GM12891 (cell line): Measurements from ENCODE around the gene KCNT1.

Experiments
- DNase-seq: peaks from one replicate; pipeline ENCODE4 v3.0.0; 2011; ENCODE audit warnings: low spot score; ENCODE audit not compliant: insufficient read length
- FAIRE-seq: peaks from 2 replicates; lab custom pipeline; 2011; peaks lifted over from hg19 to GRCh38; lab: Jason Lieb, UNC
- PAX5 ChIP-seq: IDR thresholded peaks from 2 replicates; pipeline ENCODE4 v1.6.1; 2011; ENCODE audit warnings: low read length, moderate library complexity, mild to moderate bottlenecking; ENCODE audit not compliant: insufficient read depth, severe bottlenecking
- POLR2A ChIP-seq: IDR thresholded peaks from 2 replicates; pipeline ENCODE4 v1.6.1; 2011; ENCODE audit warnings: low read depth, low read length, control low read depth
- POLR2AphosphoS5 ChIP-seq: IDR thresholded peaks from 2 replicates; pipeline ENCODE4 v1.6.1; 2011; ENCODE audit warnings: low read depth, low read length, control low read depth
- POU2F2 ChIP-seq: IDR thresholded peaks from 2 replicates; pipeline ENCODE4 v1.6.1; 2011; ENCODE audit warnings: low read depth, mild to moderate bottlenecking, control low read depth, low read length, moderate library complexity
- SPI1 ChIP-seq: IDR thresholded peaks from 2 replicates; pipeline ENCODE4 v1.6.1; 2011; ENCODE audit warnings: low read depth, low read length, control low read depth
- TAF1 ChIP-seq: IDR thresholded peaks from 2 replicates; pipeline ENCODE4 v1.6.1; 2011; ENCODE audit warnings: low read depth, low read length, control low read depth

The KCNT1 gene

DNA sequence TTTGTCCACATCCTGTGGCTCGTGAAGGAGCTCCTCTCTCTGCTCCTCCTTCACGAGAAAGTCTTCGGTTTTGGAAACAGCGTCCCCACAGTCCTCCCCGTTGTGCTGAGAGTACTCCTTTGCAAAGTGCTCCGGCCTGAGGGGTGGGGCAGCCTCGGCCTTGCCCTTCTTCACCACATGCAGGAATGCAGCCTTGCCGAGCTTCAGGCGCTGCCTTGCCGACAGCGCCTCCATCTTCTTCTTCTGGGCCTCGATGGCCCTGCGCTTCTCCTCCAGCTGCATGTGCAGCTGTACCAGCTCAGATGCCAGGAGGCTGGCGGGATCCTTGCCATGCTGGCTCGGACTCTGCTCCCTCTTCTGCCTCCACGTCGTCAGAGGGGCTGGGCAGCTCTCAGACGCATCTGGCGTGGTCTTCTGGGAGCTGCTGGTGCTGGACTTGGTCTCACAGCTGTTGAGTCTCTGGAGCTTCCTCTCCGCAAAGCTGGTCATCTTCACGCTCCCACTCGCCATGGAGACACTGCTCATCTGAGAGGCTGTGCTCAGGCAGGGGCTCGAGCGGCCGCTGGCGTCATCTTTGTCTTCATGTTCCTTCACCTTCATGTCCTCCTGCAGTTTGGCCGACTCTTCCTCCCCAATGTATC lies 119.9 kb downstream of the KCNT1 start:
- FAIRE-seq (no peak), DNase-seq (no peak)
- no peak for TF ChIP-seq POU2F2
- no peak for TF ChIP-seq SPI1
- TF ChIP-seq POLR2AphosphoS5: no peak
- no peak for TF ChIP-seq POLR2A
- TF ChIP-seq PAX5: no peak
- no peak for TF ChIP-seq TAF1

GRCh38 chr9:135822374-135822755 lies 120.4 kb downstream of the KCNT1 start:
- no peak for FAIRE-seq

GRCh38 chr9:135823036-135823435 lies 121.1 kb downstream of the KCNT1 start:
- FAIRE-seq (no peak), DNase-seq (no peak)
- no peak for TF ChIP-seq SPI1
- TF ChIP-seq POU2F2: no peak
- TF ChIP-seq TAF1: no peak
- no peak for TF ChIP-seq POLR2A
- no peak for TF ChIP-seq PAX5
- TF ChIP-seq POLR2AphosphoS5: no peak

More at GRCh38 chr9:135822374-135822755, 120.4 kb downstream of the KCNT1 start:
- TF ChIP-seq PAX5 (no peak), TAF1 (no peak), POLR2AphosphoS5 (no peak), SPI1 (no peak), POU2F2 (no peak), POLR2A (no peak)
- DNase-seq: no peak

GRCh38 chr9:135825435-135826187 lies 123.6 kb downstream of the KCNT1 start:
- TF ChIP-seq SPI1 (no peak), TAF1 (no peak), POU2F2 (no peak), POLR2A (no peak), POLR2AphosphoS5 (no peak), PAX5 (no peak)
- DNase-seq (no peak), FAIRE-seq (no peak)

- FAIRE-seq (no peak), DNase-seq (no peak)
- TF ChIP-seq SPI1 (no peak), POLR2A (no peak)
Measured at GRCh38 chr9:135826188-135826545, 124.2 kb downstream of the KCNT1 start.

DNA sequence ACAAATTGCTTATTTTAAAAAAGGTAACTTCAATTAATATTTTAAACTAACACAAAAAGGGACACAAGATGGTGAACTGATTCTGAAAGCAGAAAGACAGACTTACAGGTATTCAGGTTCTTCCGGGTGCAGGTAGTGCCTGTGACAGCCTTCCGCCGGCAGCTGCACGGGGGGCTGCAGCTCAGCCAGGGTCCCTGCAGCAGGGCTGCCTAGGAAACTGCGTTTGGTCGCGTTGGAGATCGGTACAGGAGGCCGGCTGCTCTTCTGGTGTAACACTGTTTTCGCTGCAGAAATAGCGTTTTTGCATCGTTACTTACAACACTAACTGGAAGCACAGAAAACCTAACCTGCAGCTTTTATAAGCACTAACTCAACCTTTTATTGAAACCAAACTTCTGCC lies 125.3 kb downstream of the KCNT1 start:
- TF ChIP-seq TAF1 (no peak), POLR2AphosphoS5 (no peak), POU2F2 (no peak)
- no peak for FAIRE-seq
- no peak for DNase-seq

- FAIRE-seq: no peak
- no peak for DNase-seq
- TF ChIP-seq POU2F2: no peak
- TF ChIP-seq POLR2AphosphoS5: no peak
- no peak for TF ChIP-seq POLR2A
Measured at GRCh38 chr9:135827866-135828580, 126.0 kb downstream of the KCNT1 start.

DNA sequence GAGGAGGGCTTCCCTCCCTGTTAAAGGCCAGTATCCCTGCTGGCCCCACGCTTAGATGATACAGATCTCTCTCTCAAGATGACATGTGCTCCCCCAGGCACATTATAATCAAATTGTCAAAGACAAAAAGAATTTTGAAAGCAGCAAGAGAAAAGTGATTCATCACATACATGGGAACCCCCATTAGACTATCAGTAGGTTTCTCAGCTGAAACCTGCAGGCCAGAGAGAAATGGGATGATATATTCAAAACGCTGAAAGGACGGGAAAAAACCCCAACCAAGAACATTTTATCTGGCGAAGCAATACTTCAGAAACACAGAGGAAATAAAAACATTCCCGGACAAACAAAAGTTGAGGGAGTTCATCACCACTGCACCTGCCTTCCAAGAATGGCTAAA lies 126.7 kb downstream of the KCNT1 start:
- DNase-seq (no peak), FAIRE-seq (no peak)
- TF ChIP-seq POLR2AphosphoS5 (no peak), PAX5 (no peak), SPI1 (no peak), TAF1 (no peak), POLR2A (no peak), POU2F2 (no peak)

GRCh38 chr9:135830496-135830895 lies 128.5 kb downstream of the KCNT1 start:
- TF ChIP-seq TAF1: no peak
- TF ChIP-seq PAX5: no peak
- no peak for TF ChIP-seq POLR2A
- no peak for TF ChIP-seq SPI1
- no peak for TF ChIP-seq POLR2AphosphoS5
- no peak for TF ChIP-seq POU2F2
- FAIRE-seq (no peak), DNase-seq (no peak)

- no peak for TF ChIP-seq SPI1
- TF ChIP-seq POLR2A: no peak
- TF ChIP-seq TAF1: no peak
- no peak for TF ChIP-seq POLR2AphosphoS5
- no peak for TF ChIP-seq POU2F2
- no peak for TF ChIP-seq PAX5
- FAIRE-seq: no peak
- DNase-seq: no peak
Measured at GRCh38 chr9:135833864-135834263, 131.9 kb downstream of the KCNT1 start.

DNA sequence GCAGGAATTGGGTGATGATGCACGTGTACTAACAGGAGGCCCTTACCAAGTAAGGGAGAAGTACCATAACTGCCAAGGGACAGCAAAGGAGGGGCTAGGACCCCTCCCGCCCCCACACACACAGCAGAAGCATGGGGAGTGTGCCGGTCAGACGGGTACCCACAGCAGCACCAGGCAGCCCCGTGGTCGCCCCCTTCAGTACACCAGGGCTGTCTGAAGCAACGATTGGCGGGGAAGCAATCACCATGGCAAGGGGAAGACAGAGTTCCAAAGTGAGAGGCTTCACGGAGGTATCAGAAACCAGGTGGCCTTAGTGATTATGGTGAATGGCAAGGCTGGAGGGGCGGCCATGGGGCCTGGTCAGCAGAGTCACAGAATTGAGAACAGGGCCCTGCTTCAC lies 133.1 kb downstream of the KCNT1 start:
- TF ChIP-seq TAF1 (no peak), POLR2A (no peak), SPI1 (no peak), PAX5 (no peak), POU2F2 (no peak), POLR2AphosphoS5 (no peak)
- DNase-seq (no peak), FAIRE-seq (no peak)
